Adipocyte (in vitro differentiated cells): ENCODE results near the gene PPFIA4.

ENCODE experiments used
- DNase-seq: peaks from one replicate; pipeline ENCODE4 v3.0.0-alpha.2; 2015; ENCODE audit warnings: low read depth
- H3K27me3 ChIP-seq: replicated peaks from 2 replicates; pipeline ENCODE4 v1.7.0; 2013; ENCODE audit warnings: mild to moderate bottlenecking, low read length, moderate library complexity; ENCODE audit not compliant: control insufficient read depth, insufficient read depth
- H3K36me3 ChIP-seq: 2 replicates; pipeline ENCODE4 v1.7.0; 2013; ENCODE audit warnings: low read length, mild to moderate bottlenecking, moderate library complexity; ENCODE audit not compliant: control insufficient read depth, insufficient read depth, severe bottlenecking
- H3K4me1 ChIP-seq: 2 replicates; pipeline ENCODE4 v1.7.0; 2013; ENCODE audit warnings: mild to moderate bottlenecking, low read length, moderate library complexity; ENCODE audit not compliant: control insufficient read depth, insufficient read depth
- H3K4me3 ChIP-seq: 2 replicates; pipeline ENCODE4 v1.7.0; 2013; ENCODE audit warnings: mild to moderate bottlenecking, low read length, moderate library complexity
- H3K9ac ChIP-seq: 2 replicates; pipeline ENCODE4 v1.7.0; 2013; ENCODE audit warnings: mild to moderate bottlenecking, low read length, moderate library complexity
- H3K9me3 ChIP-seq: 2 replicates; pipeline ENCODE4 v1.7.0; 2013; ENCODE audit warnings: mild to moderate bottlenecking, low read length, moderate library complexity; ENCODE audit not compliant: control insufficient read depth

PPFIA4 gene

GRCh38 chr1:203098914-203099520 lies 72.7 kb downstream of the PPFIA4 start:
- Histone ChIP-seq H3K36me3 (no peaks in the 10 kb centered on the region), H3K4me1 (no peaks in the 10 kb centered on the region), H3K9me3 (peaks cover 31% of the 10 kb centered on the region), H3K4me3 (no peak overlapping the region), H3K9ac (no peak overlapping the region), H3K27me3 (peaks cover 37% of the 10 kb centered on the region)
- DNase-seq = no peak

GRCh38 chr1:203099805-203100515 lies 73.7 kb downstream of the PPFIA4 start:
- no peak overlapping the region for H3K9ac ChIP-seq
- no peak for DNase-seq
- H3K4me3 ChIP-seq = no peak overlapping the region
- H3K9me3 ChIP-seq = peaks cover 30% of the 10 kb centered on the region
- H3K27me3 ChIP-seq = peaks cover 37% of the 10 kb centered on the region
- H3K4me1 ChIP-seq = no peaks in the 10 kb centered on the region
- no peaks in the 10 kb centered on the region for H3K36me3 ChIP-seq

- no peak for DNase-seq
These were observed 74.2 kb downstream of the PPFIA4 start for GRCh38 chr1:203100516-203100869.

GRCh38 chr1:203101813-203102634 lies 75.7 kb downstream of the PPFIA4 start:
- Histone ChIP-seq H3K9ac (no peak overlapping the region), H3K27me3 (peaks cover 52% of the 10 kb centered on the region), H3K4me1 (no peaks in the 10 kb centered on the region), H3K36me3 (no peaks in the 10 kb centered on the region), H3K9me3 (peaks cover 18% of the 10 kb centered on the region), H3K4me3 (no peak overlapping the region)
- no peak for DNase-seq

More at GRCh38 chr1:203100516-203100869, 74.2 kb downstream of the PPFIA4 start:
- H3K27me3 ChIP-seq = peaks cover 38% of the 10 kb centered on the region
- no peaks in the 10 kb centered on the region for H3K4me1 ChIP-seq
- no peak overlapping the region for H3K4me3 ChIP-seq
- peaks cover 30% of the 10 kb centered on the region for H3K9me3 ChIP-seq
- no peak overlapping the region for H3K9ac ChIP-seq
- H3K36me3 ChIP-seq = no peaks in the 10 kb centered on the region

- Histone ChIP-seq H3K9me3 (peaks cover 16% of the 10 kb centered on the region), H3K9ac (no peak overlapping the region), H3K4me3 (no peak overlapping the region), H3K4me1 (no peaks in the 10 kb centered on the region), H3K36me3 (no peaks in the 10 kb centered on the region), H3K27me3 (peaks cover 62% of the 10 kb centered on the region)
- no peak for DNase-seq
These were observed 76.9 kb downstream of the PPFIA4 start for GRCh38 chr1:203103216-203103615.

GRCh38 chr1:203103829-203104495 lies 77.7 kb downstream of the PPFIA4 start:
- Histone ChIP-seq H3K36me3 (no peaks in the 10 kb centered on the region), H3K27me3 (peaks cover 62% of the 10 kb centered on the region), H3K4me3 (no peak overlapping the region), H3K4me1 (no peaks in the 10 kb centered on the region), H3K9ac (no peak overlapping the region), H3K9me3 (peaks cover 16% of the 10 kb centered on the region)
- no peak for DNase-seq

GRCh38 chr1:203104789-203105390 lies 78.6 kb downstream of the PPFIA4 start:
- Histone ChIP-seq H3K9ac (no peak overlapping the region), H3K4me3 (no peak overlapping the region), H3K9me3 (peaks cover 22% of the 10 kb centered on the region), H3K27me3 (peaks cover 62% of the 10 kb centered on the region), H3K4me1 (no peaks in the 10 kb centered on the region), H3K36me3 (no peaks in the 10 kb centered on the region)
- no peak for DNase-seq

- no peak overlapping the region for H3K9ac ChIP-seq
- no peaks in the 10 kb centered on the region for H3K36me3 ChIP-seq
- H3K27me3 ChIP-seq = peaks cover 56% of the 10 kb centered on the region
- peaks cover 6% of the 10 kb centered on the region for H3K9me3 ChIP-seq
- H3K4me3 ChIP-seq = no peak overlapping the region
- H3K4me1 ChIP-seq = peaks cover under 1% of the 10 kb centered on the region
- no peak for DNase-seq
These were observed 86.2 kb downstream of the PPFIA4 start for GRCh38 chr1:203112475-203112874.

GRCh38 chr1:203113308-203113707 lies 87.0 kb downstream of the PPFIA4 start:
- no peak for DNase-seq
- Histone ChIP-seq H3K4me3 (no peak overlapping the region), H3K27me3 (peaks cover 50% of the 10 kb centered on the region), H3K9ac (no peak overlapping the region), H3K36me3 (no peaks in the 10 kb centered on the region), H3K4me1 (peaks cover 3% of the 10 kb centered on the region), H3K9me3 (peaks cover 6% of the 10 kb centered on the region)

- no peaks in the 10 kb centered on the region for H3K36me3 ChIP-seq
- peaks cover 50% of the 10 kb centered on the region for H3K27me3 ChIP-seq
- H3K4me1 ChIP-seq = peaks cover 3% of the 10 kb centered on the region
- peaks cover 4% of the 10 kb centered on the region for H3K9me3 ChIP-seq
- no peak for DNase-seq
- no peak overlapping the region for H3K4me3 ChIP-seq
- H3K9ac ChIP-seq = no peak overlapping the region
These were observed 87.9 kb downstream of the PPFIA4 start for GRCh38 chr1:203114202-203114601.
